A549 (cell line): ENCODE measurements around the gene GRID2. TPM values are rescaled to one million over a fixed set of nuclear protein-coding genes. Genes with fewer than 3 reads are reported as not detected.

Experiments
- ATAC-seq, 2 experiments: fragments of 200-7000 bp in 1 of 2; fragments of >200 bp in 1 of 2; cut with Nextera tagmentation in 1 of 2; cut with Tn5 transposase in 1 of 2; 3 replicates each; pipeline versions ENCODE4 v1.8.0 to v1.9.1; 2018 to 2020; ENCODE audit warnings: mild to moderate bottlenecking in 1 of 2, moderate library complexity in 1 of 2
- CTCF ChIA-PET: fragments of 300-600 bp; sonication (Branson Sonifier 250); formaldehyde crosslinking; extraction: SDS; loops from one replicate; lab custom pipeline; 2021; ENCODE audit warnings: antibody characterized with exemption, inconsistent platforms; lab: Yijun Ruan, JAX
- POLR2A ChIA-PET: fragments of 350-600 bp; formaldehyde crosslinking; extraction: SDS; loops from one replicate; lab custom pipeline; 2021; ENCODE audit warnings: antibody characterized with exemption, inconsistent platforms; lab: Yijun Ruan, JAX
- DNase-seq, 2 experiments: peaks; one replicate each; pipeline versions ENCODE4 v3.0.0 to v3.0.0-alpha.2; 2011 to 2016; ENCODE audit warnings: low read depth in 1 of 2, low spot score in 1 of 2
- FAIRE-seq: peaks from 2 replicates; lab custom pipeline; 2011; peaks lifted over from hg19 to GRCh38; lab: Jason Lieb, UNC
- H3K27ac ChIP-seq, 2 experiments: fragments of >200 bp; sonication (Bioruptor Twin); formaldehyde crosslinking; 3 replicates each; pipeline ENCODE4 v1.5.1; 2016 to 2017
- H3K4me1 ChIP-seq: fragments of >200 bp; sonication (Bioruptor Twin); formaldehyde crosslinking; 3 replicates; pipeline ENCODE4 v1.6.1; 2016
- H3K4me2 ChIP-seq: fragments of >200 bp; sonication (Bioruptor Twin); formaldehyde crosslinking; 3 replicates; pipeline ENCODE4 v1.6.1; 2016
- H3K4me3 ChIP-seq: fragments of >200 bp; sonication (Bioruptor Twin); formaldehyde crosslinking; 3 replicates; pipeline ENCODE4 v1.5.1; 2016
- H3K9me3 ChIP-seq: fragments of >200 bp; sonication (Bioruptor Twin); formaldehyde crosslinking; 3 replicates; pipeline ENCODE4 v1.6.1; 2016
- BHLHE40 ChIP-seq: IDR thresholded peaks from 2 replicates; pipeline ENCODE4 v1.6.1; 2012; ENCODE audit warnings: low read depth, low read length, inconsistent platforms
- CBX2 ChIP-seq: fragments of 200-600 bp; sonication (generic); IDR thresholded peaks from 2 replicates; pipeline ENCODE4 v1.6.1; 2016; ENCODE audit warnings: low read depth, mild to moderate bottlenecking, borderline replicate concordance
- CEBPB ChIP-seq, 2 experiments: fragments of >200 bp in 1 of 2; sonication (Bioruptor Twin) in 1 of 2; formaldehyde crosslinking in 1 of 2; IDR thresholded peaks; 2 replicates each; pipeline ENCODE4 v1.6.1; 2012 to 2016
- CHD4 ChIP-seq: fragments of 200-600 bp; sonication (generic); IDR thresholded peaks from 2 replicates; pipeline ENCODE4 v1.6.1; 2016; ENCODE audit warnings: antibody characterized with exemption, mild to moderate bottlenecking, borderline replicate concordance
- EP300 ChIP-seq, 2 experiments: fragments of >200 bp; sonication (Bioruptor Twin); formaldehyde crosslinking; IDR thresholded peaks; 2 replicates in 1 of 2; 3 replicates in 1 of 2; pipeline ENCODE4 v1.6.1; 2016 to 2017
- FOXS1 ChIP-seq: fragments of 250-450 bp; sonication (Bioruptor Pico); IDR thresholded peaks from 2 replicates; pipeline ENCODE4 v1.5.0; 2020; ENCODE audit warnings: mild to moderate bottlenecking, moderate library complexity
- JUN ChIP-seq, 2 experiments: fragments of >200 bp; sonication (Bioruptor Twin); formaldehyde crosslinking; IDR thresholded peaks; 2 replicates in 1 of 2; 3 replicates in 1 of 2; pipeline ENCODE4 v1.6.1; 2016 to 2017
- JUNB ChIP-seq: fragments of >200 bp; sonication (Bioruptor Twin); formaldehyde crosslinking; IDR thresholded peaks from 2 replicates; pipeline ENCODE4 v1.6.1; 2016
- MAFK ChIP-seq: fragments of 450-650 bp; IDR thresholded peaks from 2 replicates; pipeline ENCODE4 v1.6.1; 2014; ENCODE audit not compliant: partially characterized antibody
- MAZ ChIP-seq: fragments of 150-350 bp; IDR thresholded peaks from 2 replicates; pipeline ENCODE4 v1.6.1; 2014; ENCODE audit warnings: antibody characterized with exemption, low read depth, low read length, borderline replicate concordance
- MYC ChIP-seq: IDR thresholded peaks from 2 replicates; pipeline ENCODE4 v1.6.1; 2012; ENCODE audit warnings: mild to moderate bottlenecking, inconsistent platforms, low read length, improper control_type of control experiment, borderline replicate concordance
- NFE2L2 ChIP-seq: fragments of 150-350 bp; conservative IDR thresholded peaks from 2 replicates; pipeline ENCODE4 v1.6.1; 2014; ENCODE audit warnings: low read length
- NR3C1 ChIP-seq: fragments of >200 bp; sonication (Bioruptor Twin); formaldehyde crosslinking; IDR thresholded peaks from 3 replicates; pipeline ENCODE4 v1.6.1; 2017
- PHF8 ChIP-seq: fragments of 200-600 bp; sonication (generic); IDR thresholded peaks from 2 replicates; pipeline ENCODE4 v1.6.1; 2016; ENCODE audit warnings: low read depth, mild to moderate bottlenecking, antibody characterized with exemption, moderate library complexity, borderline replicate concordance
- RFX5 ChIP-seq: fragments of 450-650 bp; IDR thresholded peaks from 2 replicates; pipeline ENCODE4 v1.7.1; 2014; ENCODE audit warnings: antibody characterized with exemption, mild to moderate bottlenecking, moderate library complexity
- SMC3 ChIP-seq: fragments of >200 bp; sonication (Bioruptor Twin); formaldehyde crosslinking; IDR thresholded peaks from 3 replicates; pipeline ENCODE4 v1.6.1; 2018; ENCODE audit warnings: inconsistent platforms
- TFCP2L1 ChIP-seq: fragments of 250-450 bp; sonication (Bioruptor Pico); IDR thresholded peaks from 2 replicates; pipeline ENCODE4 v1.5.0; 2021; ENCODE audit warnings: mild to moderate bottlenecking
- TP53 ChIP-seq: fragments of 250-450 bp; sonication (Bioruptor Pico); IDR thresholded peaks from 2 replicates; pipeline ENCODE4 v1.5.0; 2021; ENCODE audit warnings: mild to moderate bottlenecking, moderate library complexity
- ZSCAN20 ChIP-seq: fragments of 250-450 bp; sonication (Bioruptor Pico); IDR thresholded peaks from 2 replicates; pipeline ENCODE4 v1.8.0; 2022; ENCODE audit warnings: mild to moderate bottlenecking, moderate library complexity
- WGBS: methylation state at CpG from one replicate; pipeline ENCODE4 v1.1.6; 2017; ENCODE audit errors: missing lambda C conversion rate; 5-methylcytosine and 5-hydroxymethylcytosine counted together
- polyA plus RNA-seq, 4 experiments: library from polyadenylated mRNA; depleted of rRNA in 3 of 4; stranded (reverse); fragments of >200 nt; fragmentation: RNase III in 1 of 4; extraction: RNeasy Plus Mini Kit Qiagen cat#74134 plus additional on column Dnase treatment in 1 of 4; gene quantifications; 2 replicates in 3 of 4; 3 replicates in 1 of 4; pipeline ENCODE4 v1.2.3, GENCODE V29; 2011 to 2017
- TF ChIP-seq, protein P1 (sequence below): fragments of >200 bp; sonication (Bioruptor Twin); formaldehyde crosslinking; IDR thresholded peaks from 2 replicates; pipeline ENCODE4 v1.6.1; 2016
- TF ChIP-seq, protein P2 (sequence below): fragments of 200-600 bp; sonication (generic); IDR thresholded peaks from 2 replicates; pipeline ENCODE4 v1.6.1; 2016; ENCODE audit warnings: antibody characterized with exemption, mild to moderate bottlenecking, moderate library complexity
- TF ChIP-seq, protein P3 (sequence below): IDR thresholded peaks from 2 replicates; pipeline ENCODE4 v1.6.1; 2012
- TF ChIP-seq, protein P4 (sequence below): fragments of 250-450 bp; sonication (Bioruptor Pico); IDR thresholded peaks from 2 replicates; pipeline ENCODE4 v1.5.0; 2020; ENCODE audit warnings: low read depth, mild to moderate bottlenecking, moderate library complexity

Gene GRID2
- polyA plus RNA-seq, 2 of the 4 experiments (the other 2 are of a cell fraction) = not detected

DNA sequence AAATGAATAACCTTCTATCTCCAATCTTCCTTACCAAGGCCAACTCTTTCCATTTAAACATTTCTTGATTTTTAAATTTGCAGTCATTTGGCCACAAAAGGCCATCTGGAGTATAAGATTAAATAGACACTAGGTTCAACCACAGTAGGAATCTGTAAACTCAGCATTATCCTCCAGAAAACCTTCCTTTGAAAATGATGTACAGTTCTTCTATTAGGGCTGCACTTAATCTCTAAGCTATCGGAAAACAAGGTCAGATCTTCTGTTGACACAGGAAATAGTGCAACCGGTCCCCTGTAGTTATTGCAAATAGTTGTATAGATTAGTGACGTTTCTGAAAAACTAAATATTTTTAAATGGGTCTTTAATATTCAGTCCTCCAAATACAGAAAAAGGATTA, 1165.8 kb downstream of the GRID2 start:
- TF ChIP-seq JUN (IDR thresholded peaks at IDR 0.05) (no peak), MAFK (peak; percentile 43), JUNB (no peak)
- TF ChIP-seq, protein P1, sequence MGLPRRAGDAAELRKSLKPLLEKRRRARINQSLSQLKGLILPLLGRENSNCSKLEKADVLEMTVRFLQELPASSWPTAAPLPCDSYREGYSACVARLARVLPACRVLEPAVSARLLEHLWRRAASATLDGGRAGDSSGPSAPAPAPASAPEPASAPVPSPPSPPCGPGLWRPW = no peak
- no peak for FAIRE-seq
- H3K4me2 ChIP-seq = no peak overlapping the region
- 22% methylated on average over 3 of the region's 3 CpGs for WGBS
- ChIA-PET CTCF (no interaction called here), POLR2A (no interaction called here)
- no peak overlapping the region for H3K27ac ChIP-seq
- no peak overlapping the region for H3K4me3 ChIP-seq
- DNase-seq = no peak
- no peaks in the 10 kb centered on the region for H3K9me3 ChIP-seq
- H3K4me1 ChIP-seq = no peaks in the 10 kb centered on the region
- no peak for ATAC-seq

DNA sequence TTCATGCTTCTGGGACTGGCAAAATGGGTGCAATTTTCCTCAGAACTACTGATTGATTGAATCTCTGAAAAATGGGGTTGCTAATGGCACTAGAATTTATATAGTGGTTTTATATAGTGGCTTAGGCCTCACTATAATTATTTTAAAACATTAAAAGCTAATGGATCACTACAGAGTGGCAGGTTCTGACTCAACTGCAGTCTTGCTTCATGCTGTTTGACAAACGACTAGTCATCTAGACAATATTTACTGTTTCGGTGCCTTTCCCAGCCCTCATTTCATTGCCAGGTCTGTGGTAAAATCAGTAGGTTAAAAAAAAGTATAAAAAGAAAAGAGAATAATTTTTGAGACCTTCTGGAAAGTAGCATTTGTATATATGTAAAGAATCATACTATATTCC, 1172.0 kb downstream of the GRID2 start:
- H3K4me3 ChIP-seq = no peak overlapping the region
- H3K4me1 ChIP-seq = no peaks in the 10 kb centered on the region
- CTCF ChIA-PET = no interaction called here
- WGBS = 3% methylated on average over 2 of the region's 2 CpGs
- no peak for ATAC-seq
- FAIRE-seq = no peak
- POLR2A ChIA-PET = no interaction called here
- no peak overlapping the region for H3K4me2 ChIP-seq
- DNase-seq = peak in 1 of 2 experiments; percentile 1
- H3K27ac ChIP-seq = no peak overlapping the region
- peak in 1 of 2 experiments; percentile 19; a peak in 1 of 4 replicates for TF ChIP-seq CEBPB (IDR thresholded peaks at IDR 0.05)
- no peak for TF ChIP-seq SMC3
- no peaks in the 10 kb centered on the region for H3K9me3 ChIP-seq

DNA sequence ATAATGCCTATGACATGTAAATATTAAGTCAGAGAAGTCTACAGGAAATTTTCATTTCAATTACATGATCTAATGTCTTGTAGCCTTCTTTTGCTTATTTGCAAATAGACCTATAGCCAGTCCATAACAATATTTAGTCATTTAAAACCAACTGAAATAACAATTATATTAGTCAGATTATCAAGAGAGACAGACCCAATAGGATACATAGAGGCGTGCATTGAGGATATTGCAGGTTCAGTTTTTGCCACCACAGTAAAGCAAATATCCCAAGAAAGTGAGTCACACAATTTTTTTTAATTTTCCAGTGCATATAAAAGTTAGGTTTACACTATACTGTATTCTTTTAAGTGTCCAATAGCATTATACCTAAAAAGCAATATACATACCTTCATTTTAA, 1175.0 kb downstream of the GRID2 start:
- H3K4me2 ChIP-seq = no peak overlapping the region
- H3K4me3 ChIP-seq = no peak overlapping the region
- no peak for TF ChIP-seq EP300 (IDR thresholded peaks at IDR 0.05)
- no peak for TF ChIP-seq NFE2L2
- TF ChIP-seq BHLHE40 = no peak
- TF ChIP-seq, protein P2, sequence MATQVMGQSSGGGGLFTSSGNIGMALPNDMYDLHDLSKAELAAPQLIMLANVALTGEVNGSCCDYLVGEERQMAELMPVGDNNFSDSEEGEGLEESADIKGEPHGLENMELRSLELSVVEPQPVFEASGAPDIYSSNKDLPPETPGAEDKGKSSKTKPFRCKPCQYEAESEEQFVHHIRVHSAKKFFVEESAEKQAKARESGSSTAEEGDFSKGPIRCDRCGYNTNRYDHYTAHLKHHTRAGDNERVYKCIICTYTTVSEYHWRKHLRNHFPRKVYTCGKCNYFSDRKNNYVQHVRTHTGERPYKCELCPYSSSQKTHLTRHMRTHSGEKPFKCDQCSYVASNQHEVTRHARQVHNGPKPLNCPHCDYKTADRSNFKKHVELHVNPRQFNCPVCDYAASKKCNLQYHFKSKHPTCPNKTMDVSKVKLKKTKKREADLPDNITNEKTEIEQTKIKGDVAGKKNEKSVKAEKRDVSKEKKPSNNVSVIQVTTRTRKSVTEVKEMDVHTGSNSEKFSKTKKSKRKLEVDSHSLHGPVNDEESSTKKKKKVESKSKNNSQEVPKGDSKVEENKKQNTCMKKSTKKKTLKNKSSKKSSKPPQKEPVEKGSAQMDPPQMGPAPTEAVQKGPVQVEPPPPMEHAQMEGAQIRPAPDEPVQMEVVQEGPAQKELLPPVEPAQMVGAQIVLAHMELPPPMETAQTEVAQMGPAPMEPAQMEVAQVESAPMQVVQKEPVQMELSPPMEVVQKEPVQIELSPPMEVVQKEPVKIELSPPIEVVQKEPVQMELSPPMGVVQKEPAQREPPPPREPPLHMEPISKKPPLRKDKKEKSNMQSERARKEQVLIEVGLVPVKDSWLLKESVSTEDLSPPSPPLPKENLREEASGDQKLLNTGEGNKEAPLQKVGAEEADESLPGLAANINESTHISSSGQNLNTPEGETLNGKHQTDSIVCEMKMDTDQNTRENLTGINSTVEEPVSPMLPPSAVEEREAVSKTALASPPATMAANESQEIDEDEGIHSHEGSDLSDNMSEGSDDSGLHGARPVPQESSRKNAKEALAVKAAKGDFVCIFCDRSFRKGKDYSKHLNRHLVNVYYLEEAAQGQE = no peak
- no peak for TF ChIP-seq CHD4
- no peak for TF ChIP-seq PHF8
- TF ChIP-seq TP53 (CRISPR knock-in tag) = no peak
- TF ChIP-seq TFCP2L1 = no peak
- TF ChIP-seq ZSCAN20 (CRISPR knock-in tag) = no peak
- TF ChIP-seq, protein P3, sequence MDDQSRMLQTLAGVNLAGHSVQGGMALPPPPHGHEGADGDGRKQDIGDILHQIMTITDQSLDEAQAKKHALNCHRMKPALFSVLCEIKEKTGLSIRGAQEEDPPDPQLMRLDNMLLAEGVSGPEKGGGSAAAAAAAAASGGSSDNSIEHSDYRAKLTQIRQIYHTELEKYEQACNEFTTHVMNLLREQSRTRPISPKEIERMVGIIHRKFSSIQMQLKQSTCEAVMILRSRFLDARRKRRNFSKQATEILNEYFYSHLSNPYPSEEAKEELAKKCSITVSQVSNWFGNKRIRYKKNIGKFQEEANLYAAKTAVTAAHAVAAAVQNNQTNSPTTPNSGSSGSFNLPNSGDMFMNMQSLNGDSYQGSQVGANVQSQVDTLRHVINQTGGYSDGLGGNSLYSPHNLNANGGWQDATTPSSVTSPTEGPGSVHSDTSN = no peak
- TF ChIP-seq, all 56 proteins: peak for 0
- ChIA-PET CTCF (interaction anchor here (1.1 kb wide), 1 partner anchor 8 kb away, joined by 4 read pairs; no protein-coding TSS in a partner anchor), POLR2A (no interaction called here)
- 30% methylated on average over 1 of the region's 1 CpG for WGBS
- Histone ChIP-seq H3K9me3 (no peaks in the 10 kb centered on the region), H3K27ac (no peak overlapping the region), H3K4me1 (no peaks in the 10 kb centered on the region)
- DNase-seq (no peak), FAIRE-seq (no peak), ATAC-seq (no peak)

DNA sequence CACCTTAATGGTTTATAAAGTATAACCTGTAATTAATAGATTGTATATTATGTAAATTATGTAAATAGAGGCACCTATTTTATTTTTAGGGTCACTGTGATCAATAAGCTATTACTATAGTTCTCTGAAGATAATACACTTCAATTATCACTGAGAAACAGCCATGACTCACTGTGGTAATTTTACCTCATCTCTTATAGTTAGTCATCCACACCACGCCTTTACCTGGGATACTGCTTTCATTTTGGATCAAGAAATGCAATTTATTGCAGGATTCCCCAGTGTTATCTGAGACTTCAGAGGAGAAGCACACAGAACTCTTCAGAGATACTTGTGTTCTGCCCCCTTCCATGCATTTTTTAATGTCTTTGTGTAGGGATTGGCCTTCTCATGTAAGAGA, 1176.7 kb downstream of the GRID2 start:
- FAIRE-seq = no peak
- POLR2A ChIA-PET = no interaction called here
- CTCF ChIA-PET = no interaction called here

More for the DNA sequence above, 1176.7 kb downstream of the GRID2 start:
- H3K4me1 ChIP-seq = no peaks in the 10 kb centered on the region
- TF ChIP-seq CBX2 = no peak
- no peak for TF ChIP-seq MYC
- no peak for TF ChIP-seq NR3C1
- no peak for TF ChIP-seq FOXS1 (CRISPR knock-in tag)
- TF ChIP-seq RFX5 = no peak
- TF ChIP-seq MAZ = no peak
- TF ChIP-seq, protein P4, sequence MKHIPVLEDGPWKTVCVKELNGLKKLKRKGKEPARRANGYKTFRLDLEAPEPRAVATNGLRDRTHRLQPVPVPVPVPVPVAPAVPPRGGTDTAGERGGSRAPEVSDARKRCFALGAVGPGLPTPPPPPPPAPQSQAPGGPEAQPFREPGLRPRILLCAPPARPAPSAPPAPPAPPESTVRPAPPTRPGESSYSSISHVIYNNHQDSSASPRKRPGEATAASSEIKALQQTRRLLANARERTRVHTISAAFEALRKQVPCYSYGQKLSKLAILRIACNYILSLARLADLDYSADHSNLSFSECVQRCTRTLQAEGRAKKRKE (CRISPR knock-in tag) = no peak
- TF ChIP-seq JUN (IDR thresholded peaks at IDR 0.05) = no peak
- TF ChIP-seq ZSCAN20 (CRISPR knock-in tag) = no peak
- no peaks in the 10 kb centered on the region for H3K9me3 ChIP-seq
- no peak overlapping the region for H3K27ac ChIP-seq
- no peak for DNase-seq
- no peak overlapping the region for H3K4me2 ChIP-seq
- ATAC-seq = no peak
- H3K4me3 ChIP-seq = no peak overlapping the region
- 26% methylated on average over 1 of the region's 1 CpG for WGBS
